GM21786 (cell line): Measurements from ENCODE around the gene SCCPDH.

Source experiments
- ATAC-seq: cut with Tn5 transposase; IDR thresholded peaks from one replicate; pipeline ENCODE4 v1.9.1; 2021; ENCODE audit not compliant: unreplicated experiment

The SCCPDH gene

GRCh38 chr1:246748006-246748405 lies 23.8 kb downstream of the SCCPDH start:
- no peak for ATAC-seq

GRCh38 chr1:246748867-246749266 lies 24.7 kb downstream of the SCCPDH start:
- no peak for ATAC-seq

GRCh38 chr1:246750752-246751151 lies 26.5 kb downstream of the SCCPDH start:
- ATAC-seq: no peak

- ATAC-seq: peak; percentile 94
Observed at GRCh38 chr1:246753670-246754535, 29.7 kb downstream of the SCCPDH start.

- ATAC-seq: no peak
Observed at GRCh38 chr1:246755419-246755818, 31.2 kb downstream of the SCCPDH start.

- no peak for ATAC-seq
Observed at GRCh38 chr1:246760422-246761347, 36.5 kb downstream of the SCCPDH start.

GRCh38 chr1:246761396-246761795 lies 37.2 kb downstream of the SCCPDH start:
- ATAC-seq: no peak

- no peak for ATAC-seq
Observed at GRCh38 chr1:246765521-246765920, 41.3 kb downstream of the SCCPDH start.

GRCh38 chr1:246768403-246769020 lies 44.3 kb downstream of the SCCPDH start:
- ATAC-seq: no peak

- ATAC-seq: no peak
Observed at GRCh38 chr1:246769306-246769705, 45.1 kb downstream of the SCCPDH start.

GRCh38 chr1:246771366-246771765 lies 47.2 kb downstream of the SCCPDH start:
- no peak for ATAC-seq

- ATAC-seq: no peak
Observed at GRCh38 chr1:246772686-246773085, 48.5 kb downstream of the SCCPDH start.

GRCh38 chr1:246773213-246773641 lies 49.0 kb downstream of the SCCPDH start:
- peak; percentile 99 for ATAC-seq

GRCh38 chr1:246775531-246776385 lies 51.5 kb downstream of the SCCPDH start:
- no peak for ATAC-seq

GRCh38 chr1:246776923-246777322 lies 52.7 kb downstream of the SCCPDH start:
- ATAC-seq: no peak

GRCh38 chr1:246778663-246779062 lies 54.5 kb downstream of the SCCPDH start:
- no peak for ATAC-seq

- no peak for ATAC-seq
Observed at GRCh38 chr1:246779561-246780175, 55.5 kb downstream of the SCCPDH start.

GRCh38 chr1:246780264-246780663 lies 56.1 kb downstream of the SCCPDH start:
- ATAC-seq: no peak

- ATAC-seq: no peak
Observed at GRCh38 chr1:246781212-246781611, 57.0 kb downstream of the SCCPDH start.
